Endometrium (tissue), 2 donors: ENCODE data around the gene TMEM239.
"Not testable (repeated sequence)": the region's sequence is repeated elsewhere in the genome, so short reads cannot be mapped to it uniquely, and the experiment has no call there.

Experiments used
- FAIRE-seq: peaks from 2 replicates; lab custom pipeline; 2012; peaks lifted over from hg19 to GRCh38; lab: Jason Lieb, UNC
- donor health status: control.
- donor health status: control.

TMEM239 gene

GRCh38 chr20:2816030-2816582 is at the start of gene TMEM239:
Gene TMEM239, plus strand, starts transcription at chr20:2816364. Its CDS starts 191 bp downstream, at chr20:2816555.
- FAIRE-seq = no peak

GRCh38 chr20:2767768-2768631 is 48.2 kb upstream of the TMEM239 start:
- FAIRE-seq = no peak

GRCh38 chr20:2768632-2769015 is 47.5 kb upstream of the TMEM239 start:
- FAIRE-seq = no peak

- FAIRE-seq = not testable (repeated sequence)
Observed at GRCh38 chr20:2770091-2770490, 46.1 kb upstream of the TMEM239 start.

DNA sequence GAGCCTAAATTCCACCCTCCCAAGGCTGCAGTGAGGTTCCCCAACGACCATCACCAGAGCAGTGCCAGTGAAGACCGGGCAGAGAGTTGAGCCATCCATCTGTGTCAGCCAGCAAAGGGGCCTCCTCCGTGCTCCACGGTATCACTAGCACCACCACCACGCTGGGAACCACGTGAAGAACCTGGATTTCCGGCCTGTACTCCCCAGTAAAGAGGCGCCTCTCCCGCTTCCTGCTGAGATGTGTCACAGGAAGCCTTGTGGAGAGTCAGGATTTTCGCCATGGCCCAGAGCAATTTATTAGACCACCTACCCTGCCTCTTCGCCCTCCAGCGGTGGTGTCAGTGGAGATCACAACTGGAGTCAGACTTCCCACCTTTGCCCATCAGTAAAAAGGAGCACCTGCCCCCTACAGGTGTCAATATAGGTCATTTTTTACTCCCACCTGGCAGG is 44.5 kb upstream of the TMEM239 start:
- FAIRE-seq = no peak

- no peak for FAIRE-seq
Observed at GRCh38 chr20:2773812-2774211, 42.4 kb upstream of the TMEM239 start.

GRCh38 chr20:2775139-2775538 is 41.0 kb upstream of the TMEM239 start:
- FAIRE-seq = no peak

DNA sequence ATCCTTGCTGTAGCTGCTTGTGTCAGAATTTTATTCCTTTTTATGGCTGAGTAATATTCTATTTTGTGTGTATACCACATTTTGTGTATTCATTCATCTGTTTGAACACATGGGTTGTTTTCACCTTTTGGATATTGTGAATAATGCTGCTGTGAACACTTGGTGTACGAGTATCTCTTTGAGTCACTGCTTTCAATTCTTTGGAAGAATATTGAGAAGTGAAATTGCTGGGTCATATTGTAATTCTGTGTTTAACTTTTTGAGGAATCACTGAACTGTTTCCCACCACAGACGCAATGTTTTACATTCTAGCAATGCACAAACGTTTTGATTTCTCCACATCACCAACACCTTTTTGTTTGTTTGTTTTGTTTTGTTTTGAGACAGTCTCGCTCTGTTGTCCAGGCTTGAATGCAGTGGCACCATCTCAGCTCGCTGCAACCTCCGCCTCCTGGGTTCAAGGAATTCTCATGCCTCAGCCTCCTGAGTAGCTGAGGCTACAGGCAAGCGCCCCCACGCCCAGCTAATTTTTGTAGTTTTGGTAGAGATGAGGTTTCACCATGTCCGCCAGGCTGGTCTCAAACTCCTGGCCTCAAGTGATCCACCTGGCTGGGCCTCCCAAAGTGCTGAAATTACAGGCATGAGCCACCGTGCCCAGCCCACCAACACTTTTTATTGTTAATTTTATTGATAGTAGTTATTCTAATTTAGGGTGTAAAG is 37.4 kb upstream of the TMEM239 start:
- FAIRE-seq = no peak

- no peak for FAIRE-seq
Observed at GRCh38 chr20:2780948-2781347, 35.2 kb upstream of the TMEM239 start.

GRCh38 chr20:2783908-2784566 is 32.1 kb upstream of the TMEM239 start:
- no peak for FAIRE-seq

DNA sequence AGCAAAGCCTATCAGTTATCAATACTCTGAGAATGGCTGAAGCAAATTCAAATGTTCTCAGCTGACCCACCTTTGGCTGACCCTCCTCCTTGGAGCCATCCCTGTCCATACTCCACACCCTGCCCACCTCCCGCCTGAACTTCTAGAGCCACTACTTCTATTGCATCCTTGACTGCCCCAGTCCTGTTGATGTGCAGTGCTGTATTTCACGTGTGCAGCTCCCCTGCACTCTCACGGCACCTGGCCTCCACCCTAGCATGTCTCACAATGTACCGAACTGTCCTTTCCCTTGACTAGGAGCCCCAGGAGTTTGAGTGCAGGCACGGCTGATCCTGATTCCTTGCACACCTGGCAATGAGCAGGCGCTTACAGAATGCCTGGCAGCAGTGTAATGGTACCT is 22.7 kb upstream of the TMEM239 start:
- no peak for FAIRE-seq

GRCh38 chr20:2794202-2794748 is 21.9 kb upstream of the TMEM239 start:
- no peak for FAIRE-seq

GRCh38 chr20:2794866-2795447 is 21.2 kb upstream of the TMEM239 start:
- FAIRE-seq = no peak

- FAIRE-seq = no peak
Observed at GRCh38 chr20:2795451-2795850, 20.7 kb upstream of the TMEM239 start.

DNA sequence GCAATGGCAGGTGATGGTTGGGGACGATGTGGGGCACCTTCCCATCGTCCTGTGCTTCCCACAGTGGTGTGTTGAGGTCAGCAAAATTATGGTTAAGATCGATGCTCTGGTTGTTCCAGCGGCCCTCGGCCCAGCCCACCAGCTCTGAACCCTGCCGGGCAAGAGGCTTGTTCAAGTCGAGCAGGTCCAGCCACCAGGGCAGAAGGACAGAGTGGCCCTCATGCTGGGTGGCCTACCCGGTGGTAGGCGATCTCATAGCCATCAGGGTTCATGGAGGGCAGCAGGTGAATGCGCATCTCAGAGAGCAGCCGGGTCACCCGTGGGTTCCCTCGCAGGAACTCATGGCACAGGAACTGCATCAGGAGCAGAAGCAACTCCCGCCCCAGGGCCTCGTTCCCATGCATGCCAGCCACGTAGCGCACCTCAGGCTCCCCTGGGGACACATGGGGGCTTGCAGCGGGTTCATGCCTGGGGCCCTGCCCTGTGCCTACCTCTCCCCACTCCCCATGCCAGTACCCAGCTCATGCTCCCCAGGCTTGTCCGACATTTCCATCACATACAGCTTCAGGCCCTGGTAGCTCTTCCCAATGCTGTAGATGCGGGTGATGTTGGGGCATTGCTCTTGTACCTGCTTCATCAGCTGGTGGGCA is 20.0 kb upstream of the TMEM239 start:
- no peak for FAIRE-seq

DNA sequence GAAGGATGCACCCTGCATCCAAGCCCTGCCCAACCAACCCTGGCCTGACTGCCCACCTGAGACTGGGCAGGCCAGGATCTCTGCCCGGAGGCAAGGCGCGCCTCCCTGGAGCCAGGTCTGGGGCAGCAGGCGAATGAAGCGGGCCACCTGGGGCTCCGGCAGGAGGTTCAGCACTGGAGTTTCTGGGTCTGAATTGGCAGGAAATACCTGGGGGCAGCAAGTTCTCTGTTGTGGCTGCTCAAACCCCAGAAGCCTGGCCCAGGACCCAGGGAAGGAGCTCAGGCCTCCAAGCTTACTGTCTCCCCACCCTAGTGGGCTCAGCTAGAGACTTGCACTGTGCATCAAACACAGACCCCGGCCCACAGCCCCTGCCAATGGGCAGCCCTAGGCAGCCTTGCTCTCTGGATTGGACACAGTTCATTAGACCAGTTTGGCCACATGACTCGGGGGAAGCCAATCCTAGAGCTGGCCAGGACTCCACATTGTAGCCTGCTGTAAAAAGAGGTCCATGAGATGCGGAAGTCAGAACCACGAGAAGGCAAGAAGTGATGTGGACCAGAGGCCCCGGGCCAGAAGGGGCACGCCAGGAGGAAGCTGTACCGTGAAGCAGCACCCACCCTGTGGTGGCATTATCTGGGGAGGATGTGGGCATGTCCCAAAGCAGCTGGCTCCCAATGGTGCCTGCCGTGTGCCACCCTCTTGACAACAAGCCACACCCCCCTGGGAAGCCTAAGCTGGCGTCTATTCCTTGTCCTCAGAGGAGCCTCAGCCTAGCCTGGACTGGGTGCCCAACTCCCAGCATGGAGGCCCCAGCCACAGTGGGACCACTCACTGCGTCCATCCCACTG is 18.8 kb upstream of the TMEM239 start:
- FAIRE-seq = no peak

DNA sequence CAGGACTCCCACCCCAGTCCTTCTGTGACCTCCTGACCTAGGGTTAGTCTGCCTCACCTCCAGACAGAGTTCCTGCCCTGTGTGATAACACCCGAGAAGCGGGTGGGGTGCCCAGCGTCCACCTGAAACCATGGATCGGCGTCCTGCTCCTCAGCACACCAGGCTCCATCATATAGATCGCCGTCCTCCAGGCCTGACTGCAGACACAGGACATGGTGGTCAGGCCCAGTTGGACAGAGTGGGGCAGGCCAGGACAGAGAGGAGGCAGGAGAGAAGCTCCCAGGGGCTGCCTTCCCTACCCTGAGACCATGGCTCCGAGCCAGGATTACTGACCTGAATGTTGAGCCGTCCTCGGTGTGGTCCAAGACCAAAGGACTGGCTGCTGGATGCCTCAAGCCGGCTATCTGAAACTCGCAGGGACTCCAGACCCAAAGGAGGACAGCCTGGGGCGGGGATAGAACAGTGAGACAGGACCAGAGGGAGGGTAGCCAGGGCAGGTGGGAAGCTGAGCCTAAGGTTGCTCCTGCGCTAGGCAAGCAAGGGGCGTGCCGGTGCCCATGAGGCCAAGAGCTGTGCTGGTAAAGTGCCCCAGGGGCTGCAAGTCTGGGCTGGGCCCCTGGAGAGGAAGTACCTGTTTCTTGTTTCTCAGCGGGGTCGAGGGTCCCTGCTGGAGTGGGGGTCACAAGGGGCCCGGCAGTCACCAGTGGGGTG is 17.9 kb upstream of the TMEM239 start:
- no peak for FAIRE-seq

DNA sequence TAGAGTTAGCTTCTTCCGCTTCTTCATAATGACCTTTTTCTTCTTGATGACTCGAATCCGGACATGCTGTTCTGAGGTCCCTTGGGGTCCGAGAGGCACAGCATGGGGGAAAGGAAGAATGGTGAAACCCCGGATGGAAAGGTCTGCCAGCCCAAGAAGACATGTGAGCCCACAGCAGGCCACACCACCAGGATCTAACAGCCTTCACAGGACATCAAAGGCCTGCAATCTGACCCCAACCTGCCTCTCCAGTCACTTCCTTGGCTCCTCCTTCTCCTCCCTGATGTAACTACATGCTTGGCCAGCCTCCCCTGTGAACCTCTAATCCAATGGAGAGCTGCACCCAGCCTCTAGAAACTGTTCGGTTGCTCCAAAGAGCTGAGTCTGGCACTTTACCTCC is 17.4 kb upstream of the TMEM239 start:
- FAIRE-seq = no peak

DNA sequence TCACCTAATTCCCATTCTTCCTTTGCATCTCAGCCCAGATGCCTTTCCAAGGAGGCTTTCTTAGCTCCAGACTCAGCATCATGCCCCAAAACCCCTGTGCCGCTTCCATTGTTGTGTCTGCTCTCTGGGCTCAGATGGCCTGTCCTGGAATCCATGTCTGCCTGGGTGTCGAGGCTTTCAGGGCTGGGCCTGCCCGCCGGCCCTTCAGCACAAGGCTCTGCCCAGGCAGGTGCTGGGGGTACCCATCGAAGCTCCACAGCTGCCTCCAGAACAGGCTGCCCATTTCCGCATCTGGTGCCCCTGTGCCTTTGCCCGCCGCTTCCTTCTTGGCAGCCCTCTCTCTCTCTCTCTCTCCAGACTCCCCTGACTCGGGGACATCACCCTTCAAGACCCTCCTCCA is 16.9 kb upstream of the TMEM239 start:
- FAIRE-seq = no peak
